Measurements from ENCODE around the gene DYNLT4. TPM values are rescaled to one million over a fixed set of nuclear protein-coding genes. Genes with fewer than 3 reads are reported as not detected.
A peak's percentile ranks its signal among the peaks of the same experiment; 100 is the strongest.

DYNLT4 gene
- total and polyA plus RNA-seq, 8 donors = 0.38 to 25.5 (median 2.5) TPM; not detected in 4

GRCh38 chr1:44786841-44787426 is 20.2 kb downstream of the DYNLT4 start:
- whole genome bisulfite sequencing, 5 donors = 79 to 85% (median 83%) methylated on average over 8 to 9 of the region's 9 CpGs
- DNase-seq = no peak
- peak overlapping the region; percentile 27 to 78 (median 52) for H3K27ac ChIP-seq
- H3K36me3 ChIP-seq = peaks cover 0 to 5% (median 3%) of the 10 kb centered on the region in 4 donors
- H3K9me3 ChIP-seq = no peaks in the 10 kb centered on the region
- no peaks in the 10 kb centered on the region for H3K27me3 ChIP-seq
- H3K4me1 ChIP-seq = peaks cover 32 to 36% (median 34%) of the 10 kb centered on the region in 4 donors
- TF ChIP-seq POLR2AphosphoS5 (IDR thresholded peaks at IDR 0.05) = no peak
- TF ChIP-seq EP300 (IDR thresholded peaks at IDR 0.05) = no peak
- TF ChIP-seq POLR2A (IDR thresholded peaks at IDR 0.05) = no peak
- TF ChIP-seq CTCF (IDR thresholded peaks at IDR 0.05) = no peak
- peak overlapping the region in 2 of 4 donors; percentile 47 to 51 for H3K4me3 ChIP-seq
- intact Hi-C loops (cut with DNase I; ENCODE audit: low total_unique reads) = no loop called here

GRCh38 chr1:44786138-44786840 is 20.9 kb downstream of the DYNLT4 start:
- TF ChIP-seq POLR2A (IDR thresholded peaks at IDR 0.05) (no peak), POLR2AphosphoS5 (IDR thresholded peaks at IDR 0.05) (peak in 1 of 3 donors; percentile 62), EP300 (IDR thresholded peaks at IDR 0.05) (no peak), CTCF (IDR thresholded peaks at IDR 0.05) (peak in 6 of 7 experiments; percentile 72 to 100 (median 99))

GRCh38 chr1:44785501-44786137 is 21.5 kb downstream of the DYNLT4 start:
- H3K9me3 ChIP-seq = no peaks in the 10 kb centered on the region
- peak overlapping the region in 3 of 5 donors; percentile 27 to 78 (median 72) for H3K27ac ChIP-seq
- peak in 1 of 2 donors; percentile 6 for DNase-seq
- peaks cover 32 to 36% (median 34%) of the 10 kb centered on the region in 4 donors for H3K4me1 ChIP-seq
- intact Hi-C loops (cut with DNase I; ENCODE audit: low total_unique reads) = no loop called here
- H3K4me3 ChIP-seq = peak overlapping the region; percentile 47 to 51 (median 50)
- TF ChIP-seq POLR2A (IDR thresholded peaks at IDR 0.05) (no peak), EP300 (IDR thresholded peaks at IDR 0.05) (no peak), CTCF (IDR thresholded peaks at IDR 0.05) (no peak), POLR2AphosphoS5 (IDR thresholded peaks at IDR 0.05) (no peak)
- WGBS, 5 donors = 35 to 78% (median 37%) methylated on average over 4 to 11 of the region's 11 CpGs
- H3K36me3 ChIP-seq = peaks cover under 1 to 18% (median 16%) of the 10 kb centered on the region in 4 donors
- H3K27me3 ChIP-seq = no peaks in the 10 kb centered on the region

More at GRCh38 chr1:44786138-44786840, 20.9 kb downstream of the DYNLT4 start:
- peak overlapping the region; percentile 27 to 78 (median 52) for H3K27ac ChIP-seq
- intact Hi-C loops (cut with DNase I; ENCODE audit: low total_unique reads) = no loop called here
- DNase-seq = peak; percentile 77 to 93
- peaks cover 32 to 36% (median 34%) of the 10 kb centered on the region in 4 donors for H3K4me1 ChIP-seq
- H3K36me3 ChIP-seq = peaks cover 0 to 11% (median 9%) of the 10 kb centered on the region in 4 donors
- H3K27me3 ChIP-seq = no peaks in the 10 kb centered on the region
- H3K4me3 ChIP-seq = peak overlapping the region; percentile 47 to 51 (median 50)
- no peaks in the 10 kb centered on the region for H3K9me3 ChIP-seq
- 4 to 8% (median 6%) methylated on average over 6 to 49 of the region's 49 CpGs for WGBS, 5 donors

- peaks cover 7 to 24% (median 22%) of the 10 kb centered on the region in 4 donors for H3K36me3 ChIP-seq
- H3K27me3 ChIP-seq = no peaks in the 10 kb centered on the region
- H3K4me3 ChIP-seq = no peak overlapping the region
- peaks cover 32 to 36% (median 34%) of the 10 kb centered on the region in 4 donors for H3K4me1 ChIP-seq
- H3K9me3 ChIP-seq = no peaks in the 10 kb centered on the region
- peak in 1 of 2 donors; percentile 16 for DNase-seq
- 71 to 88% (median 74%) methylated on average over 3 to 6 of the region's 6 CpGs for WGBS, 5 donors
- no peak overlapping the region for H3K27ac ChIP-seq
- TF ChIP-seq POLR2AphosphoS5 (IDR thresholded peaks at IDR 0.05) = no peak
- no peak for TF ChIP-seq POLR2A (IDR thresholded peaks at IDR 0.05)
- no peak for TF ChIP-seq CTCF (IDR thresholded peaks at IDR 0.05)
- TF ChIP-seq EP300 (IDR thresholded peaks at IDR 0.05) = no peak
- intact Hi-C loops (cut with DNase I; ENCODE audit: low total_unique reads) = no loop called here
These were observed 22.1 kb downstream of the DYNLT4 start for GRCh38 chr1:44785029-44785380.
